ENCODE data around the gene MRPS2. TPM values are rescaled to one million over a fixed set of nuclear protein-coding genes. Genes with fewer than 3 reads are reported as not detected.

The MRPS2 gene
- polyA plus RNA-seq, 1 donor (not counting 4 experiments of a cell fraction or from before 2014, with no cell fraction given) = 44.7 TPM

GRCh38 chr9:135454737-135455136 lies 45.7 kb upstream of the MRPS2 start:
- Histone ChIP-seq H3K79me2 (ENCODE audit: control insufficient read depth, insufficient read depth, low read length) (no peaks in the 10 kb centered on the region), H3K4me1 (ENCODE audit: control insufficient read depth, extremely low read depth, insufficient read depth, low read length) (no peaks in the 10 kb centered on the region), H3K4me2 (ENCODE audit: control insufficient read depth, extremely low read depth, insufficient read depth, low read depth, low read length) (no peak overlapping the region), H3K4me3 (ENCODE audit: control insufficient read depth in 2 of 3, extremely low read depth in 1 of 3, insufficient read depth in 2 of 3, low read depth in 1 of 3, low read length in 3 of 3) (no peak overlapping the region), H3K36me3 (ENCODE audit: control insufficient read depth in 2 of 2, extremely low read depth in 1 of 2, insufficient read depth in 2 of 2, low read length in 2 of 2) (no peaks in the 10 kb centered on the region), H3K27me3 (ENCODE audit: control insufficient read depth, extremely low read depth, insufficient read depth, low read length) (peaks cover 5% of the 10 kb centered on the region), H4K20me1 (ENCODE audit: control insufficient read depth, extremely low read depth, insufficient read depth, low read length) (no peaks in the 10 kb centered on the region), H3K9me1 (ENCODE audit: control insufficient read depth, extremely low read depth, insufficient read depth, low read length) (no peaks in the 10 kb centered on the region), H2AFZ (ENCODE audit: control insufficient read depth, low read length) (no peak overlapping the region), H3K9ac (ENCODE audit: control insufficient read depth, extremely low read depth, insufficient read depth, low read length) (no peak overlapping the region), H3K27ac (ENCODE audit: control insufficient read depth, insufficient read depth, low read length) (no peak overlapping the region), H3K9me3 (ENCODE audit: control insufficient read depth, low read depth, low read length) (no peaks in the 10 kb centered on the region)
- FAIRE-seq (no peak), DNase-seq (ENCODE audit: low read depth, low spot score) (no peak)
- TF ChIP-seq CTCF (optimal IDR thresholded peaks at IDR 0.05 in 1 of 3, IDR thresholded peaks at IDR 0.05 in 1 of 3, conservative IDR thresholded peaks at IDR 0.05 in 1 of 3; ENCODE audit: extremely low read depth in 1 of 3, insufficient read depth in 2 of 3, low read length in 3 of 3) (no peak), EZH2 (IDR thresholded peaks at IDR 0.05; ENCODE audit: low read length) (no peak)
- dilution Hi-C loops (cut with MboI; ENCODE audit: extremely low pct_ligation_motif_present, low sequenced_read_pairs) = no loop called here

- H3K27ac ChIP-seq (ENCODE audit: control insufficient read depth, insufficient read depth, low read length) = no peak overlapping the region
- dilution Hi-C loops (cut with MboI; ENCODE audit: extremely low pct_ligation_motif_present, low sequenced_read_pairs) = no loop called here
- no peak overlapping the region for H3K4me2 ChIP-seq (ENCODE audit: control insufficient read depth, extremely low read depth, insufficient read depth, low read depth, low read length)
- DNase-seq (ENCODE audit: low read depth, low spot score) (no peak), FAIRE-seq (no peak)
- H3K36me3 ChIP-seq (ENCODE audit: control insufficient read depth in 2 of 2, extremely low read depth in 1 of 2, insufficient read depth in 2 of 2, low read length in 2 of 2) = no peaks in the 10 kb centered on the region
- H4K20me1 ChIP-seq (ENCODE audit: control insufficient read depth, extremely low read depth, insufficient read depth, low read length) = no peaks in the 10 kb centered on the region
- no peaks in the 10 kb centered on the region for H3K9me1 ChIP-seq (ENCODE audit: control insufficient read depth, extremely low read depth, insufficient read depth, low read length)
- TF ChIP-seq CTCF (optimal IDR thresholded peaks at IDR 0.05 in 1 of 3, IDR thresholded peaks at IDR 0.05 in 1 of 3, conservative IDR thresholded peaks at IDR 0.05 in 1 of 3; ENCODE audit: extremely low read depth in 1 of 3, insufficient read depth in 2 of 3, low read length in 3 of 3) (no peak), EZH2 (IDR thresholded peaks at IDR 0.05; ENCODE audit: low read length) (no peak)
- peaks cover 5% of the 10 kb centered on the region for H3K27me3 ChIP-seq (ENCODE audit: control insufficient read depth, extremely low read depth, insufficient read depth, low read length)
- H3K9ac ChIP-seq (ENCODE audit: control insufficient read depth, extremely low read depth, insufficient read depth, low read length) = no peak overlapping the region
- H3K79me2 ChIP-seq (ENCODE audit: control insufficient read depth, insufficient read depth, low read length) = no peaks in the 10 kb centered on the region
- no peak overlapping the region for H2AFZ ChIP-seq (ENCODE audit: control insufficient read depth, low read length)
- no peak overlapping the region for H3K4me3 ChIP-seq (ENCODE audit: control insufficient read depth in 2 of 3, extremely low read depth in 1 of 3, insufficient read depth in 2 of 3, low read depth in 1 of 3, low read length in 3 of 3)
- H3K4me1 ChIP-seq (ENCODE audit: control insufficient read depth, extremely low read depth, insufficient read depth, low read length) = no peaks in the 10 kb centered on the region
- H3K9me3 ChIP-seq (ENCODE audit: control insufficient read depth, low read depth, low read length) = no peaks in the 10 kb centered on the region
Observed at GRCh38 chr9:135455401-135456030, 45.0 kb upstream of the MRPS2 start.

Measured in keratinocyte (primary cell).